Kidney glomerular epithelial cell (primary cell): ENCODE data around the gene VAMP5.
"Not testable (repeated sequence)": the region's sequence is repeated elsewhere in the genome, so short reads cannot be mapped to it uniquely, and the experiment has no call there.

ENCODE experiments used
- DNase-seq: peaks from one replicate; lab custom pipeline; 2025; lab: John Stamatoyannopoulos, UW

The VAMP5 gene

GRCh38 chr2:85550486-85550885 lies 33.7 kb upstream of the VAMP5 start:
- DNase-seq: no peak

DNA sequence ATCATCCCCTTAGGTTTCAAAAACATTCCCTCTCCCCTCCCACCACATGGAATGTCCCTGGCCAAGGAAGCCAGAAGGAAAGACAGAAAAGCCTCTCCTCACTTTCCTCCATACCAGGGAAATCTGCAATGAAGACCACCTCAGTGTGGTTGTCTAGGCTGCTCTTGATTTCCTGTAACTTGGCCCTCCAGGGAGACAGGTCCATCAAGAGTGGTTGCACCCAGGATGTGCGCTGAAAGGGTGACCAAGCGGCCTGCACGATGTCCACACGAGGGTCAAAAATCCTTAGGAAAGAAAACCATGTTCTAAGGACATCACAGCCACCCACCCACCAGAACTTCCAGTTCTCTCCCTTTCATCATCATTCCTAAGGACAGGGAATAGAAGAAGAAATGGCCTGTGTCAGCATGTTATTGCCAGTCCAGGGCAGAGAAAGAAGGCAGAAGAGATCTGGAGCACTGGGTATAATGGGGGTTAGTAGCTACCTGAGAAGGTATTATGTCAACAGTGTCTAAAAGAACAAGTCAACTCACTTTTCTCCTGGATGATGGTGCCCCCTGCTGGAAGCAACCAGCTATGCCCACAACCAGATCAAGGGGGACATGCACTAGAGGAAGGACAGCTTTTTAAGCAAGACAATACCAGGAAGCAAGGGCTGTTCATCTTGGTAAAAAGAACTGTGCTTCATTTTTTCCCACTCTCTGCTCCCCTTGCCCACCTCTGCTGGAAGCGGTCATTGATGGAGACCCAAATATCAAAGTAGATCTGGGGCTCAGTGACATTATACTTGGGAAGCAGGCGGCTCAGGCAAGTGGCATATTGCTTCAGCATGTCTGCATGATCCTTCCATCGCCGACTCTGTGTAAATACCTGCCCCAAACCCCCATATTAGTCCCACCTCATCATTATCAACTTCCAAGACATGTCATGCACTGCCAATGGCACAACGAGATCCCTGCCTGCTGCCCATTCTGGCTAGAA lies 32.2 kb upstream of the VAMP5 start:
- peak; percentile 54 for DNase-seq

DNA sequence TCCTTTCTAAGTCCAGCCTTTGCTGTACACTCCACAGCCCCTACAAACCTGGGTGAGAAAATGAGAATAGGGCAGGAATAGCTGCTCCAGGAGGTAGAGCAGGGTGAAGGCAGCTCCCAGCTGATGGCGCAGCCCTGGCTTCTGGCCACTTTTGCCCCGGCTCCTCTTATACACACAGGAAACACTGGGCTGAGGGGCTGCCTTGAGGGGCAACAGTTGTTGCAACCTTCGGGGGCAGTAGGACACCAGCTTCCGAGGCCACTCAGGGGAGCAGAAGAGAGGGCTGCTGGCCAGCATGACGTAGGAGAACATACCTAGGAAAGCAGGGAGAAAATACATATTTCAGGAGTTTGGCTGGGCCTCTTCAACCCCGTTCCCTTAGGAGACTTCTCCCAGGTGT lies 31.0 kb upstream of the VAMP5 start:
- no peak for DNase-seq

DNA sequence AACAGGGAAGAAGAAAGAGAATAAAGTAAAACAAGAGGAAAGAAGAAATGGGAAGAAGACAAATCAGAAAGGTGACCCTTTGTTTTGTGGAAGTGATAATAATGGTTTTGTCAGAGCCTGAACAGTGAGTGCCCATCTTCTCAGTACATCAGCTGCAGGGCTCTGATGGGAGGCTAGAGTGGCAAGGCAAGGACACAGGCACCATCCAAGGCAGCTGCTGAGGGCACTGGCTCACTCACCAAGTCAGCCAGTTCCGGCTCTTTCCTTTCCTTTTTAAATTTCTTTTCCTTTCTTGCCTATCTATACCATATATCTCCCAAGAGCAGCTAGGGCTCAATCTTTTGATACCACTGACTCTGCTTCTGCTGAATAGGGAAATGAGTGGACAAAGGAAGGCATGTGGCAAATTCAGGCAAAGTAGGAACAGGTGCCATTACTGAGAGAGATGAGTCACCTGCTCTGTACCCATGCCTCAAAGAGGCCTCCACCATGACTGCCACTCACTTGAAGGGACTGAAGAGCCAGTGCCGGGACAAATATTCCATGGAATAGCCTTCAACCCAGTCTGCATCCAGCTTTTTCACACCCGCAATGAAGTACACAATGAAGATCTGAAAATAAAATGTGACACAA lies 29.1 kb upstream of the VAMP5 start:
- no peak for DNase-seq

DNA sequence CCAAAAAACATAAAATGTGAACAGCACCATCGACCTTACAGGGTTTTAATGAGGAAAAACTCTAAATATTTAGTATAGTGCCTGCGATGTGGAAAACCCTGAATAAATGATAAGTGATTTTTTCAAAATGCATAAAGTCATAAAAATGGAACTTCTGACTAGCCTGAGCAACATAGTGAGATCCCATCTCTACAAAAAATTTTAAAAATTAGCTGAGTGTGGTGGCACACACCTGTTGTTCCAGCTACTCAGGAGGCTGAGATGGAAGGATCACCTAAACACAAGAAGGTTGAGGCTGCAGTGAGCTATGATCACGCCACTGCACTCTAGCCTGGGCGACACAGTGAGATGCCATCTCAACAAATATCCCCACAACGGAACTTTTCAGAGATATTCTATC lies 27.1 kb upstream of the VAMP5 start:
- no peak for DNase-seq

DNA sequence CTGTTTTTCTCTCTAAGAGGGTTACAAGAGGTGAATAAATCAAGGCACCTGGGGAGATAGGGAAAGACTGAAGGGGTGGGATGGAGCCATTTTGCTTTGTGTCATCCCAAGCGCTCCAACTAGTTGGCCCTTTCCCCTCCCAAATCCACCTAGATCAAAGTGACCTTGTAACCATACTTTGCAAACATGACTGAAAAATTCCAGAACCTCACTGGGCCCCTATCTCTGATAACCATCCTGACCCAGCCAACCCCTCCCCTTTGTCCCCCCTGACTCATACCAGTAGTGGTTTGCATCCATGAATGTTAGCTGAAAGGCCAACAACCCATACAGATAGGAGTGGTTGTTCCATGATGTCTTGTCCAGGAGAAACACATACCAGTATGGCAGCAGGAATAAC lies 26.1 kb upstream of the VAMP5 start:
- DNase-seq: no peak

DNA sequence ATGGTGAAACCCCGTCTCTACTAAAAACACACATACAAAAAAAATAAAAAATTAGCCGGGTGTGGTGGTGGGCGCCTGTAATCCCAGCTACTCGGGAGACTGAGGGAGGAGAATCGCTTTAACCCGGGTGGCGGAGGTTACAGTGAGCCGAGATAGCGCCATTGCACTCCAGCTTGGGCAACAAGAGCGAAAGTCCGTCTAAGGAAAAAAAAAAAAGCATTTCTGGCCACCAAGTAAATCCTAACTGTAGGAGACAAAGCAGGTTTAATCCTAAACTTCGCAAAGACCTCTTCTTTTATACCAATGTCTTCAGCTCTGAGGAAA lies 23.9 kb upstream of the VAMP5 start:
- DNase-seq: not testable (repeated sequence)

DNA sequence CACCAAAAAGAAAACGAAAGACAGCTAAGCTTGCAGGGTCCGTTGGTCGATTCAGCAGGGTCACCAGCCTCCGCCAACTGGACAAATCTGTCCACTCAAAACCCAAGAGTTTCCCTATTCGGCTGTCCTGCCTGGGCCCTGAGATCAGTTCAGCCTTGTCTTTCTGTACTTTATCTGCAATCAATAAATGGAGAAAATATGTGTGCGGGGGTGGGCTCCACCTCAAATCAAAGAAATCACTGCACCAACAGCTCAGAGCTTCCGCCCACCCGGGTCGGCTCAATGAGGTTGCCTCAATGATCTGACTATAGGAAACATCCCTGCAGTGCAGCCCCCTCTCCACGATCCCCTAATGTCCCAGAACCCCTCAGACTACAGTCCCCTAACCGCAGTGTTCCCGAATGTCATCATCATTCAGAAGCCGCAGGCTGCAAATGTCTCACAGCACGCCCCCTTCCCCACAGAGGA lies 23.4 kb upstream of the VAMP5 start:
- no peak for DNase-seq

DNA sequence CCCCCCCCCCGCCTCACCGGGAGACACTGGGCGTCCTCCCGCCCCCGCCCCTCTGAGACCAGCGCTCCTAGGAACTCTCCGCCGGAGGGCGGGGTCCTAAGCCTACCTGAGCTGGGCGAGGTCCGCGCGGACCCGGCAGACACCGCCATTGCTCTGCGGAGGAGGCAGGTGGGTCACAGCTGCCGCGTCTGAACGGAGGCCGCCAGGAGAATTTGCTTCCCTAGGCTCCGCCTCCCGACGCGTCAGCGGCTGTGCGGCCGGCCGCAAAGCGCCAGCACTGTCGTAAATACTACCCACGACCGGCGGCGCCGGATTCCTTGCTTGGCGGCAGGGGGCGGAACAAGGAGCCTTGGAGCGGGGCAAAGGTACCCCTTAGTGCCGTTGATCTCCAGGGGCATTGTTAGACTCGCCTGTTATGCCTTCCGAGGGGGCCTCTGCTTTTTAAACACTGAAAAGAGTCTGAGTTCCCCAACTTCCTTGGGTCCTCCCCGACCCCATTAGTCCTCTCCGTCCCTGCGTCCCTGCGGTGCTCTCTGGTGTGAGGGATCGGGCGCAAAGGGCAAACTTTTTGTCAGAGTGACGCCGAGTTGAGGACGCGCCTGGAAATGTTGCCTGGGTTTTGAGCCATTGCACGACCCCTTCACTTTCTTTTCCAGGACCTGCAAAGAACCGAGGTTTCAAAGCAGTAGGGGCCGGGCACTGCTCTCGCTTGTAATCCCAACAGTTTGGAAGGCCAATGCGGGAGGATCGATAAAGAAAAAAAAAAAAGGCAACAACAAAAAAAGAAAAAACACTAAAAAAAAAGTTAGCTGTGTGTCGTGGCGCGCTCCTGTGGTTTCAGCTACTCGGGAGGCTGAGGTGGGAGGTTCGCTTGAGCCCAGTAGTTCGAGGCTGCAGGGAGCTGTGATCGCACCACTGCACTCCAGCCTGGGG lies 22.7 kb upstream of the VAMP5 start, which contains the start of gene GGCX:
GGCX (minus strand) TSS at position 214 of the 933 bp plus-strand sequence; CDS start at position 149, 65 bp downstream.
- DNase-seq: peak; percentile 88

DNA sequence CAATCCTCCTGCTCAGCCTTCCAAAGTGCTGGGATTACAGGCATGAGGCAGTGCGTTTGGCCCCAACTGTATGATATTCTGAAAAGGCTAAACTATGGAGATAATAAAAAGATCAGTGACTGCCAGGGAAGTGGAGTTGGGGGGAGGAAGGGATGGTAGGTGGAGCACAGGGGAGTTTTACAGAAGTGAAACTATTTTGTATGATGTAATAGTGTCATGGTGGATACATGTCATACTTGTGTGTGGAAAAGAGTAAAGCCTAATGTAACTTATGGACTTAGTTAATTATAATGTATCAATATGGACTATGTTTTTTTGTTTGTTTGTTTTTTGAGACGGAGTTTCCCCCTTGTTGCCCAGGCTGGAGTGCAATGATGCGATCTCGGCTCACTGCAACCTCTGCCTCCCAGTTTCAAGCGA lies 20.1 kb upstream of the VAMP5 start:
- no peak for DNase-seq

DNA sequence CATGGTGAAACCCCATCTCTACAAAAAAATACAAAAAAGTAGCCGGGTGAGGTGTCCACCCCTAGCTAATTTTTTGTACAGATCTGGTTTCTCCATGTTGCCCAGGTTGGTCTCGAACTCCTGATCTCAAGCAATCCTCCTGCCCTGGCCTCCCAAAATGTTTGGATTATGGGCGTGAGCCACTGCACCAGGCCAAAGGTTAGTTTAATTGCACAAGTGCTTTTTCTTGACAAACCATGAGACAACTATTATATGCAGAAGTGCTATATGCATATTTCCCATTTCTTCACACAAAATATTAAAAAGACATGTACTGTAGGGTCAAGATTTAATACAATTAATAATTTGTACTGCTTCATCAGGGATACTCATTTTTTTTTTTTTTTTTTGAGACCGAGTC lies 18.0 kb upstream of the VAMP5 start:
- no peak for DNase-seq

DNA sequence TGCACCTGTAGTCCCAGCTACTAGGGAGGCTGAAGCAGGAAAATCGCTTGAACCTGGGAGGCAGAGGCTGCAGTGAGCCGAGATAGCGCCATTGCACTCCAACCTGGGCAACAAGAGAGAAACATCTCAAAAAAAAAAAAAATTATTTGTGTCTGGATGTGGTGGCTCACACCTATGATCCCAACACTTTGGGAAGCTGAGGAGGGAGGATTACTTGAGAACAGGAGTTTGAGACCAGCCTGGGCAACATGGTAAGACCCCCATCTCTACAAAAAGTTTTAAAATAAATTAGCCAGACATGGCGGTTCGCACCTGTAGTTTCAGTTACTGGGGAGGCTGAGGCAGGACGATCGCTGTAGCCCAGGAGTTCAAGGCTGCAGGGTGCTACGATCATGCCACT lies 8.5 kb upstream of the VAMP5 start:
- DNase-seq: no peak

- DNase-seq: no peak
Observed at GRCh38 chr2:85577063-85577385, 7.2 kb upstream of the VAMP5 start.

GRCh38 chr2:85577386-85578242 lies 6.6 kb upstream of the VAMP5 start, which contains the start of gene VAMP8:
Gene VAMP8 (plus strand): TSS chr2:85577586. CDS start chr2:85577647, 61 bp downstream.
- DNase-seq: peak; percentile 48

GRCh38 chr2:85578243-85579180 lies 5.7 kb upstream of the VAMP5 start:
- DNase-seq: no peak

GRCh38 chr2:85579266-85579935 lies 4.8 kb upstream of the VAMP5 start:
- DNase-seq: no peak

GRCh38 chr2:85580206-85580605 lies 4.0 kb upstream of the VAMP5 start:
- no peak for DNase-seq

DNA sequence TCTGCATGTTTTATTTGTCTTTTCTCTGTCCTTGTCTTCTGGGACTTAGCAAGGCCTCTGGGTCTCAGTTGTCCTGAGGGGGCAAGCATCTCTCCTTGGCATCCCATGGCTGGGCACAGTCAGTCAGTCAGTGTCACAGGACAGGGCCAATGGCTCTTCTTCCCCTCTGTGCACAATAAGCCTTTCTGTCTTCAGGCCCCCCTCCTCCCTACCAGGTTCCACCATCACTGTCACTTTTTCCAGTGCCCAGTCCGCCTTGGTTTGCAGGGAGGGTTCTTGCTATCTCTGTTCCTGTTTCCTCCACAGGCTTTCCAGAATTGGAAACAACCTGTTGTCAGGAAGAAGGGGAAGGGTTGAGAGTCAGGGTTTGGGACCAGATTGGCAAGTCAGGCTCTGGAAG lies 1.7 kb upstream of the VAMP5 start:
- DNase-seq: no peak

- no peak for DNase-seq
Observed at GRCh38 chr2:85583667-85584353, 421 bp upstream of the VAMP5 start.
